HepG2 (cell line): Measurements from ENCODE around the gene P2RY6. TPM values are rescaled to one million over a fixed set of nuclear protein-coding genes. Genes with fewer than 3 reads are reported as not detected.

Experiments
- ARNT ChIP-seq: fragments of 450-650 bp; IDR thresholded peaks from 2 replicates; pipeline ENCODE4 v1.6.1; 2017
- BATF2 ChIP-seq: sonication (generic); formaldehyde crosslinking; IDR thresholded peaks from 2 replicates; pipeline ENCODE4 v1.8.0; 2022; ENCODE audit warnings: mild to moderate bottlenecking, missing genetic modification reagents, moderate library complexity
- FOXA1 ChIP-seq, 2 experiments: fragments of 450-650 bp in 1 of 2; sonication (generic) in 1 of 2; formaldehyde crosslinking in 1 of 2; IDR thresholded peaks; 2 replicates each; pipeline versions ENCODE4 v1.4.0 to v1.6.1; 2016 to 2020; ENCODE audit warnings: missing genetic modification reagents in 1 of 2
- HMGA1 ChIP-seq: sonication (generic); formaldehyde crosslinking; conservative IDR thresholded peaks from 2 replicates; pipeline ENCODE4 v1.4.0; 2020; ENCODE audit warnings: missing genetic modification reagents
- KDM4B ChIP-seq: sonication (generic); formaldehyde crosslinking; IDR thresholded peaks from 2 replicates; pipeline ENCODE4 v1.4.0; 2020; ENCODE audit warnings: missing genetic modification reagents
- MTF2 ChIP-seq: sonication (generic); formaldehyde crosslinking; IDR thresholded peaks from 2 replicates; pipeline ENCODE4 v1.5.0; 2020; ENCODE audit warnings: missing genetic modification reagents, borderline replicate concordance
- NFYC ChIP-seq: IDR thresholded peaks from 2 replicates; pipeline ENCODE4 v1.6.1; 2016; ENCODE audit warnings: missing genetic modification reagents, missing compliant biosample characterization
- NR1H2 ChIP-seq: sonication (generic); formaldehyde crosslinking; IDR thresholded peaks from 2 replicates; pipeline ENCODE4 v1.8.1; 2022; ENCODE audit warnings: low read depth, missing genetic modification reagents, borderline replicate concordance
- SMC3 ChIP-seq: IDR thresholded peaks from 2 replicates; pipeline ENCODE4 v1.6.1; 2011; ENCODE audit warnings: low read length, improper control_type of control experiment
- SNAI1 ChIP-seq: sonication (generic); formaldehyde crosslinking; IDR thresholded peaks from 2 replicates; pipeline ENCODE4 v1.5.0; 2020; ENCODE audit warnings: mild to moderate bottlenecking, missing genetic modification reagents, borderline replicate concordance
- SRSF1 ChIP-seq: fragments of 200-400 bp; formaldehyde crosslinking; optimal IDR thresholded peaks from 2 replicates; pipeline ENCODE3; 2017; ENCODE audit warnings: mild to moderate bottlenecking, low read depth, low read length, moderate library complexity
- TOPORS ChIP-seq: sonication (generic); formaldehyde crosslinking; IDR thresholded peaks from 2 replicates; pipeline ENCODE4 v1.8.0; 2023; ENCODE audit warnings: mild to moderate bottlenecking, missing genetic modification reagents
- ZBTB20 ChIP-seq: sonication (generic); formaldehyde crosslinking; IDR thresholded peaks from 2 replicates; pipeline ENCODE4 v1.8.1; 2023; ENCODE audit warnings: missing genetic modification reagents, low read depth, mild to moderate bottlenecking, borderline replicate concordance
- ZMAT3 ChIP-seq: sonication (generic); formaldehyde crosslinking; conservative IDR thresholded peaks from 2 replicates; pipeline ENCODE4 v1.7.0; 2021; ENCODE audit warnings: missing genetic modification reagents
- ZNF709 ChIP-seq: sonication (generic); formaldehyde crosslinking; IDR thresholded peaks from 2 replicates; pipeline ENCODE4 v1.5.0; 2020; ENCODE audit warnings: mild to moderate bottlenecking, missing genetic modification reagents
- polyA plus RNA-seq, 8 experiments: library from polyadenylated mRNA; depleted of rRNA in 3 of 8; stranded (reverse) in 7 of 8; unstranded in 1 of 8; fragments of >200 nt; fragmentation: Illumina TruSeq in 4 of 8; extraction: Trizol in 4 of 8; gene quantifications; 2 replicates each; pipeline versions ENCODE4 v1.2.1 to v1.2.3, GENCODE V29; 2011 to 2016; ENCODE audit warnings: low read depth in 4 of 8, missing spikeins in 1 of 8, mixed read lengths in 1 of 8; ENCODE audit not compliant: insufficient read depth in 1 of 8
- total RNA-seq, 5 experiments: library from RNA; depleted of rRNA; stranded (reverse); fragments of >200 nt; fragmentation: Illumina TruSeq; extraction: Trizol; gene quantifications; 2 replicates each; pipeline ENCODE4 v1.2.3, GENCODE V29; 2016; ENCODE audit warnings: low read depth in 1 of 5
- TF ChIP-seq, protein P1 (sequence below): sonication (generic); formaldehyde crosslinking; IDR thresholded peaks from 2 replicates; pipeline ENCODE4 v1.8.1; 2023; ENCODE audit warnings: mild to moderate bottlenecking, inconsistent platforms, moderate library complexity, missing genetic modification reagents, borderline replicate concordance
- TF ChIP-seq, protein P2 (sequence below): sonication (generic); formaldehyde crosslinking; IDR thresholded peaks from 2 replicates; pipeline ENCODE4 v1.4.0; 2020; ENCODE audit warnings: low read depth, mild to moderate bottlenecking, missing genetic modification reagents
- TF ChIP-seq, protein P3 (sequence below): sonication (generic); formaldehyde crosslinking; conservative IDR thresholded peaks from 2 replicates; pipeline ENCODE4 v1.8.0; 2022; ENCODE audit warnings: missing genetic modification reagents
- TF ChIP-seq, protein P4 (sequence below): sonication (generic); formaldehyde crosslinking; IDR thresholded peaks from 2 replicates; pipeline ENCODE4 v1.5.1; 2020; ENCODE audit warnings: mild to moderate bottlenecking, missing genetic modification reagents

The P2RY6 gene
- total and polyA plus RNA-seq, 2 of the 13 experiments (the other 11 are each of a cell fraction or from before 2014, with no cell fraction given) = 0.09 to 0.29 TPM

DNA sequence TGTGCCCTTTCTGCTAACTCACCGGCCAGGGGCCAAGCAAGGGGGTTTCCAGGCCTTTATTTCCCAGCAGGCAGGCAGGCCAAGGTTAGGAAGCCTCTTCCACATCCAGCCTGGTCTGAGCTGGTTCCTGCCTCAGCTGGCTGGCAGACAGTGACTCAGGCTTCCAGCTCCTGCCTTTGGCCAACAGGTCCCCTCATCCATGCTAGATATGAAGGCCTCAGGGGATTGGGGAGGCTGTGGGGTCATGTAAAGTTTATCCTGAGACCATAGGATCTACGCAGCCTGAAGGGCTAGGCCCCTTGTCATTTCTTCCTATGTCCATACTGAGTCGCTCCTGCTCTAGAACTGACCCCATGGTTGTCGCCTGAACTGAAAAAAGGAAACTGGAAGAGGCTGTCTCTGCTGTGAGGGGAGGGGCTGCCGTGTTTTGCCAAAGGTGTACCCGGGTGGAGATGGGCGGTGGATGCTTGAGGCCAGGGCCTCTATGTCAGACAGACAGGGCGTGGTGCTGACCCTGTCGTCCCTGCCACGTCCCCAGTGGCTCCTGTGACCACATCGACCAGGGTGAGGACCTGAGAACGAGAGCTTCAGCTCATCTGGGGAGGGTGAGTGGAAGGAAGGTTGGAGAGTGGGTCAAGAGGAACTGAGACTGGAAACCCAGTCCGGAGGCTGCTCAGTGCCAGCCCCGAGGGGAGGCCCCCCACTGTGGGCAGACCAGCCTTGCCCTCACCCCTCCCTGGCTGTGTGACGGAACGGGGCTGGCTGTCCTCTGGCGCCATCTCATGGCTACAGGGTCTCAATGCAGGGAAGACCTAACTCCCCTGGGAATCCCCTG lies 17.0 kb downstream of the P2RY6 start (continued):
- TF ChIP-seq, protein P1, sequence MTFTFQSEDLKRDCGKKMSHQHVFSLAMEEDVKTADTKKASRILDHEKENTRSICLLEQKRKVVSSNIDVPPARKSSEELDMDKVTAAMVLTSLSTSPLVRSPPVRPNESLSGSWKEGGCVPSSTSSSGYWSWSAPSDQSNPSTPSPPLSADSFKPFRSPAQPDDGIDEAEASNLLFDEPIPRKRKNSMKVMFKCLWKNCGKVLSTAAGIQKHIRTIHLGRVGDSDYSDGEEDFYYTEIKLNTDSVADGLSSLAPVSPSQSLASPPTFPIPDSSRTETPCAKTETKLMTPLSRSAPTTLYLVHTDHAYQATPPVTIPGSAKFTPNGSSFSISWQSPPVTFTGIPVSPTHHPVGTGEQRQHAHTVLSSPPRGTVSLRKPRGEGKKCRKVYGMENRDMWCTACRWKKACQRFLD = no peak
- TF ChIP-seq ZMAT3 = no peak
- TF ChIP-seq SRSF1 = no peak
- no peak for TF ChIP-seq ARNT
- TF ChIP-seq ZNF709 = 0 out of 2 replicates have a peak, but pooled peaks have one; percentile 51
- TF ChIP-seq, protein P2, sequence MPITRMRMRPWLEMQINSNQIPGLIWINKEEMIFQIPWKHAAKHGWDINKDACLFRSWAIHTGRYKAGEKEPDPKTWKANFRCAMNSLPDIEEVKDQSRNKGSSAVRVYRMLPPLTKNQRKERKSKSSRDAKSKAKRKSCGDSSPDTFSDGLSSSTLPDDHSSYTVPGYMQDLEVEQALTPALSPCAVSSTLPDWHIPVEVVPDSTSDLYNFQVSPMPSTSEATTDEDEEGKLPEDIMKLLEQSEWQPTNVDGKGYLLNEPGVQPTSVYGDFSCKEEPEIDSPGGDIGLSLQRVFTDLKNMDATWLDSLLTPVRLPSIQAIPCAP (CRISPR knock-in tag) = no peak; the same call in 1 of the 2 replicates
- no peak for TF ChIP-seq BATF2
- TF ChIP-seq TOPORS = no peak
- TF ChIP-seq NR1H2 (CRISPR knock-in tag) = no peak
- no peak for TF ChIP-seq NFYC
- TF ChIP-seq SNAI1 (CRISPR knock-in tag) = no peak
- TF ChIP-seq HMGA1 (CRISPR knock-in tag) = no peak
- TF ChIP-seq, protein P3, sequence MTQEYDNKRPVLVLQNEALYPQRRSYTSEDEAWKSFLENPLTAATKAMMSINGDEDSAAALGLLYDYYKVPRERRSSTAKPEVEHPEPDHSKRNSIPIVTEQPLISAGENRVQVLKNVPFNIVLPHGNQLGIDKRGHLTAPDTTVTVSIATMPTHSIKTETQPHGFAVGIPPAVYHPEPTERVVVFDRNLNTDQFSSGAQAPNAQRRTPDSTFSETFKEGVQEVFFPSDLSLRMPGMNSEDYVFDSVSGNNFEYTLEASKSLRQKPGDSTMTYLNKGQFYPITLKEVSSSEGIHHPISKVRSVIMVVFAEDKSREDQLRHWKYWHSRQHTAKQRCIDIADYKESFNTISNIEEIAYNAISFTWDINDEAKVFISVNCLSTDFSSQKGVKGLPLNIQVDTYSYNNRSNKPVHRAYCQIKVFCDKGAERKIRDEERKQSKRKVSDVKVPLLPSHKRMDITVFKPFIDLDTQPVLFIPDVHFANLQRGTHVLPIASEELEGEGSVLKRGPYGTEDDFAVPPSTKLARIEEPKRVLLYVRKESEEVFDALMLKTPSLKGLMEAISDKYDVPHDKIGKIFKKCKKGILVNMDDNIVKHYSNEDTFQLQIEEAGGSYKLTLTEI = no peak
- TF ChIP-seq FOXA1 (IDR thresholded peaks at IDR 0.05) = no peak
- TF ChIP-seq FOXA1 (CRISPR knock-in tag; IDR thresholded peaks at IDR 0.05) = no peak
- TF ChIP-seq, protein P4, sequence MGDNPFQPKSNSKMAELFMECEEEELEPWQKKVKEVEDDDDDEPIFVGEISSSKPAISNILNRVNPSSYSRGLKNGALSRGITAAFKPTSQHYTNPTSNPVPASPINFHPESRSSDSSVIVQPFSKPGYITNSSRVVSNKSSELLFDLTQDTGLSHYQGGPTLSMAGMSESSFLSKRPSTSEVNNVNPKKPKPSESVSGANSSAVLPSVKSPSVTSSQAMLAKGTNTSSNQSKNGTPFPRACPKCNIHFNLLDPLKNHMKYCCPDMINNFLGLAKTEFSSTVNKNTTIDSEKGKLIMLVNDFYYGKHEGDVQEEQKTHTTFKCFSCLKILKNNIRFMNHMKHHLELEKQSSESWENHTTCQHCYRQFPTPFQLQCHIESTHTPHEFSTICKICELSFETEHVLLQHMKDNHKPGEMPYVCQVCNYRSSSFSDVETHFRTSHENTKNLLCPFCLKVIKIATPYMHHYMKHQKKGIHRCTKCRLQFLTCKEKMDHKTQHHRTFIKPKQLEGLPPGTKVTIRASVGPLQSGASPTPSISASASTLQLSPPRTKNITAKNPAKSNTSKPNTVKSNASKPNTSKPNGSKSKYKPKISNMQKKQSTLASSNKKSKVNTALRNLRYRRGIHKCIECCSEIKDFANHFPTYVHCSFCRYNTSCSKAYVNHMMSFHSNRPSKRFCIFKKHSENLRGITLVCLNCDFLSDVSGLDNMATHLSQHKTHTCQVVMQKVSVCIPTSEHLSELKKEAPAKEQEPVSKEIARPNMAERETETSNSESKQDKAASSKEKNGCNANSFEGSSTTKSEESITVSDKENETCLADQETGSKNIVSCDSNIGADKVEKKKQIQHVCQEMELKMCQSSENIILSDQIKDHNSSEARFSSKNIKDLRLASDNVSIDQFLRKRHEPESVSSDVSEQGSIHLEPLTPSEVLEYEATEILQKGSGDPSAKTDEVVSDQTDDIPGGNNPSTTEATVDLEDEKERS (CRISPR knock-in tag) = no peak
- peak; percentile 33; the same call in 1 of the 2 replicates for TF ChIP-seq ZBTB20 (CRISPR knock-in tag)
- peak; percentile 74 for TF ChIP-seq SMC3
- TF ChIP-seq KDM4B (CRISPR knock-in tag) = 0 out of 2 replicates have a peak, but pooled peaks have one; percentile 11
- peak; percentile 29; the same call in 1 of the 2 replicates for TF ChIP-seq MTF2 (CRISPR knock-in tag)
